Smooth muscle cell (in vitro differentiated cells): Measurements from ENCODE around the gene TRAPPC6A. TPM values are rescaled to one million over a fixed set of nuclear protein-coding genes. Genes with fewer than 3 reads are reported as not detected.

ENCODE experiments used
- DNase-seq: peaks from one replicate; lab custom pipeline; 2025; ENCODE audit not compliant: unreplicated experiment; lab: John Stamatoyannopoulos, UW
- H2AFZ ChIP-seq: fragments of 200-600 bp; sonication (generic); 2 replicates; pipeline ENCODE4 v1.6.0; 2016; ENCODE audit warnings: antibody characterized with exemption, low read depth, mild to moderate bottlenecking
- H3F3A ChIP-seq: fragments of 200-600 bp; sonication (generic); 2 replicates; pipeline ENCODE4 v1.6.0; 2017; ENCODE audit warnings: antibody characterized with exemption, low read depth
- H3K27ac ChIP-seq: fragments of 200-600 bp; sonication (generic); 2 replicates; pipeline ENCODE4 v1.5.1; 2016; ENCODE audit warnings: low read depth, mild to moderate bottlenecking
- H3K27me3 ChIP-seq: fragments of 200-600 bp; sonication (generic); 2 replicates; pipeline ENCODE4 v1.6.1; 2016; ENCODE audit warnings: low read depth, mild to moderate bottlenecking
- H3K36me3 ChIP-seq: fragments of 200-600 bp; sonication (generic); 2 replicates; pipeline ENCODE4 v1.5.1; 2016; ENCODE audit warnings: low read depth
- H3K4me1 ChIP-seq: fragments of 200-600 bp; sonication (generic); 2 replicates; pipeline ENCODE4 v1.5.1; 2016; ENCODE audit warnings: low read depth
- H3K4me2 ChIP-seq: fragments of 200-600 bp; sonication (generic); 2 replicates; pipeline ENCODE4 v1.6.0; 2016; ENCODE audit warnings: mild to moderate bottlenecking
- H3K4me3 ChIP-seq: fragments of 200-600 bp; sonication (generic); 2 replicates; pipeline ENCODE4 v1.5.1; 2016; ENCODE audit warnings: mild to moderate bottlenecking
- H3K79me2 ChIP-seq: fragments of 200-600 bp; sonication (generic); 2 replicates; pipeline ENCODE4 v1.6.0; 2016; ENCODE audit warnings: low read depth, mild to moderate bottlenecking
- H3K9ac ChIP-seq: fragments of 200-600 bp; sonication (generic); 2 replicates; pipeline ENCODE4 v1.6.0; 2016; ENCODE audit warnings: low read depth
- H3K9me3 ChIP-seq: fragments of 200-600 bp; sonication (generic); replicated peaks from 2 replicates; pipeline ENCODE4 v1.5.1; 2016; ENCODE audit warnings: low read depth
- H4K20me1 ChIP-seq: fragments of 200-600 bp; sonication (generic); 2 replicates; pipeline ENCODE4 v1.6.0; 2016; ENCODE audit warnings: low read depth
- CTCF ChIP-seq: fragments of 200-600 bp; sonication (generic); IDR thresholded peaks from 2 replicates; pipeline ENCODE4 v1.5.1; 2017; ENCODE audit warnings: borderline replicate concordance, mild to moderate bottlenecking, antibody characterized with exemption; ENCODE audit not compliant: insufficient read depth, poor library complexity, severe bottlenecking
- WGBS: methylation state at CpG from one replicate; pipeline ENCODE4 v1.1.7; 2016; ENCODE audit warnings: low lambda C conversion rate; 5-methylcytosine and 5-hydroxymethylcytosine counted together
- polyA plus RNA-seq: library from polyadenylated mRNA; unstranded; fragments of >200 nt; fragmentation: Nextera tagmentation; extraction: Ambion mirVana; gene quantifications from 2 replicates; pipeline ENCODE4 v1.2.1, GENCODE V29; 2016
- total RNA-seq: library from RNA; depleted of rRNA; stranded (reverse); fragments of >200 nt; gene quantifications from 2 replicates; pipeline ENCODE4 v1.2.3, GENCODE V29; 2014

Gene TRAPPC6A
- total and polyA plus RNA-seq, 2 experiments from 2014 or later, result 10.2 to 32.2 TPM

GRCh38 chr19:45133661-45134060, 44.4 kb downstream of the TRAPPC6A start:
- Histone ChIP-seq H3K79me2 (peaks cover 34% of the 10 kb centered on the region), H3K9me3 (no peaks in the 10 kb centered on the region), H3K36me3 (no peaks in the 10 kb centered on the region), H4K20me1 (peaks cover 97% of the 10 kb centered on the region), H3F3A (no peaks in the 10 kb centered on the region), H3K4me1 (peaks cover 5% of the 10 kb centered on the region), H2AFZ (no peak overlapping the region), H3K9ac (no peak overlapping the region), H3K4me3 (no peak overlapping the region), H3K4me2 (no peak overlapping the region), H3K27me3 (no peaks in the 10 kb centered on the region), H3K27ac (no peak overlapping the region)
- WGBS, result 99% methylated on average over 8 of the region's 8 CpGs
- no peak for TF ChIP-seq CTCF
- DNase-seq, result no peak

DNA sequence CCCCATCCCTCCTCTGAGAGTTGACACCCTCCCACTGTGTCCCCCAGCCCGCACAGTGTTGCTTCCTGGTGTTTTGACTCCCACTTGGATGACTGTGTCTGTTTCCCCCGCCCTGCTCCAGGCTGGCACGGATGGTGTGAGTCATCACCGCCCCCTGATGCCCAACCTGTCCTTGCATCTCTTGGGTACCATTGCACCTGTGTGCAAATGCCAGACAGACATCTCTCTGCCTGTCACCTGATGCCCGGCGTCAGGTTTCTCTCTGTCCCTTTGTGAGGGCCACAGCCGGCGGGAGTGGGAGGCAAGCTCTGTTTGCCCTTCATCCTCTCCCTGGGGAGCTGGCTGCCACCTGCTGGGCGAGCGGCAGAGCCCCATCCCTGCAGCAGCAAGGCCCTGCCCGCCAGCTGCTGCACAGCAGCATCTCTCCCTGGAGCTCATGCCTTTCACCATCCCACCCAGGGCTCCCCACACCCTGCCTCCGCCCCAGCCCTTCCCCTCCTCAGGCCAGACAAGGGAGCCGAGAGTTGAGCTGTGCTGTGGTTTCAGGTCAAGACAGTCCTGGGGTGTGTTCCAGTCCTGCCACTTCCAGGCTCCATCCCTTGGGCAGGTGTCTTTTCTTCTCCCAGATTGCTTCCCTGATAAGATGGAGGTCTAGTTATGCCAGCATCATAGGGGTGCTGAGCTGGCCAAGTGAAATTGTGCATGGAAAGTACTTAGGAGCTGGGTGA, 47.0 kb downstream of the TRAPPC6A start:
- Histone ChIP-seq H3K79me2 (peaks cover 46% of the 10 kb centered on the region), H2AFZ (no peak overlapping the region), H3K36me3 (no peaks in the 10 kb centered on the region), H3K27ac (no peak overlapping the region), H3K9me3 (no peaks in the 10 kb centered on the region), H3K9ac (no peak overlapping the region), H3K4me1 (peaks cover 5% of the 10 kb centered on the region), H3K4me2 (no peak overlapping the region), H3K4me3 (no peak overlapping the region), H3F3A (no peaks in the 10 kb centered on the region), H4K20me1 (peaks cover 96% of the 10 kb centered on the region), H3K27me3 (no peaks in the 10 kb centered on the region)
- DNase-seq, result no peak
- peak; percentile 4 for TF ChIP-seq CTCF
- 80% methylated on average over 10 of the region's 13 CpGs for WGBS

GRCh38 chr19:45130236-45130635, 47.8 kb downstream of the TRAPPC6A start:
- Histone ChIP-seq H3K36me3 (no peaks in the 10 kb centered on the region), H3K79me2 (peaks cover 53% of the 10 kb centered on the region), H3K4me1 (peaks cover 5% of the 10 kb centered on the region), H3K4me3 (no peak overlapping the region), H3K9ac (no peak overlapping the region), H3F3A (no peaks in the 10 kb centered on the region), H3K27me3 (no peaks in the 10 kb centered on the region), H4K20me1 (peaks cover 98% of the 10 kb centered on the region), H2AFZ (no peak overlapping the region), H3K9me3 (no peaks in the 10 kb centered on the region), H3K4me2 (no peak overlapping the region), H3K27ac (no peak overlapping the region)
- no peak for DNase-seq
- no peak for TF ChIP-seq CTCF
- WGBS, result 96% methylated on average over 13 of the region's 13 CpGs

DNA sequence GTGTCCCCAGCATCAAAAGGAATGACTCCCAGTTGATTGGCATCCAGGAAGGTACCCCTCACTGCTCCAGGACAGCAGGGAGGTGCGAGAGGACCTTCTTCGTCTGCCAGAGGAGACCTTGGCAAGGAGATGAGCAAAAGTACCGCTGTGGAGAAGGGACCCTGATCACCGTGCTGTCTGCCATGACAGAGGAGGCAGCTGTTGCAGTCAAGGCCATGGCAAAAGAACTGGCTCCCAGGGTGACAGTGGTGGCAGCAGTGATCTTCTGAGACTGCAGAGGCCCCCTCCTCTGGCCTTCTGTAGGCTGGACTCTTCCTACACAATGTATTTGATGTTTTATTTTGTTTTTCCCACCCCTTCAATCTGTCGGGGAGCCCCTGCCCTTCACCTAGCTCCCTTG, 49.2 kb downstream of the TRAPPC6A start:
- Histone ChIP-seq H3K4me1 (peaks cover 5% of the 10 kb centered on the region), H3K9ac (no peak overlapping the region), H3K4me3 (no peak overlapping the region), H3K27me3 (no peaks in the 10 kb centered on the region), H3K79me2 (peaks cover 60% of the 10 kb centered on the region), H3K4me2 (no peak overlapping the region), H3F3A (no peaks in the 10 kb centered on the region), H3K9me3 (no peaks in the 10 kb centered on the region), H2AFZ (no peak overlapping the region), H3K36me3 (no peaks in the 10 kb centered on the region), H3K27ac (no peak overlapping the region), H4K20me1 (peaks cover 99% of the 10 kb centered on the region)
- DNase-seq, result no peak
- 96% methylated on average over 5 of the region's 5 CpGs for WGBS
- no peak for TF ChIP-seq CTCF
